Activated effector memory CD4-positive, alpha-beta T cell treated with Interleukin-2 at 50 U/mL for 16 hours (primary cell): ENCODE measurements around the gene FAM114A1.

Source experiments
- DNase-seq: peaks from one replicate; pipeline ENCODE4 v3.0.0-alpha.2; 2020

FAM114A1 gene

GRCh38 chr4:38859501-38859900 lies 8.1 kb upstream of the FAM114A1 start:
- no peak for DNase-seq

GRCh38 chr4:38860788-38861424 lies 6.7 kb upstream of the FAM114A1 start:
- DNase-seq, result peak; percentile 34

GRCh38 chr4:38861791-38862190 lies 5.8 kb upstream of the FAM114A1 start:
- DNase-seq, result no peak

GRCh38 chr4:38865445-38865844 lies 2.2 kb upstream of the FAM114A1 start:
- no peak for DNase-seq

GRCh38 chr4:38866973-38867477 lies 581 bp upstream of the FAM114A1 start:
- DNase-seq, result no peak

- DNase-seq, result no peak
Measured at GRCh38 chr4:38868059-38868960, 704 bp downstream of the FAM114A1 start.

GRCh38 chr4:38869511-38869910 lies 1.9 kb downstream of the FAM114A1 start:
- DNase-seq, result no peak

- no peak for DNase-seq
Measured at GRCh38 chr4:38870098-38870808, 2.6 kb downstream of the FAM114A1 start.

- no peak for DNase-seq
Measured at GRCh38 chr4:38871593-38871992, 4.0 kb downstream of the FAM114A1 start.

- no peak for DNase-seq
Measured at GRCh38 chr4:38872620-38873019, 5.0 kb downstream of the FAM114A1 start.

GRCh38 chr4:38873290-38873944 lies 5.8 kb downstream of the FAM114A1 start:
- DNase-seq, result no peak

- DNase-seq, result no peak
Measured at GRCh38 chr4:38876636-38877035, 9.0 kb downstream of the FAM114A1 start.

GRCh38 chr4:38884254-38884653 lies 16.6 kb downstream of the FAM114A1 start:
- no peak for DNase-seq

- no peak for DNase-seq
Measured at GRCh38 chr4:38889143-38889542, 21.5 kb downstream of the FAM114A1 start.

- no peak for DNase-seq
Measured at GRCh38 chr4:38891051-38891983, 23.7 kb downstream of the FAM114A1 start.

GRCh38 chr4:38894322-38894982 lies 26.8 kb downstream of the FAM114A1 start:
- no peak for DNase-seq

GRCh38 chr4:38896940-38897339 lies 29.3 kb downstream of the FAM114A1 start:
- no peak for DNase-seq

- no peak for DNase-seq
Measured at GRCh38 chr4:38898245-38898644, 30.6 kb downstream of the FAM114A1 start.

- DNase-seq, result no peak
Measured at GRCh38 chr4:38902221-38902620, 34.6 kb downstream of the FAM114A1 start.

GRCh38 chr4:38902695-38903094 lies 35.1 kb downstream of the FAM114A1 start:
- DNase-seq, result no peak

- no peak for DNase-seq
Measured at GRCh38 chr4:38904090-38904666, 36.6 kb downstream of the FAM114A1 start.
